Femur (tissue), 1 donor: ENCODE measurements around the gene NCS1.

Source experiments
- DNase-seq: peaks from one replicate; pipeline ENCODE4 v3.0.0-alpha.2; 2017

The NCS1 gene

DNA sequence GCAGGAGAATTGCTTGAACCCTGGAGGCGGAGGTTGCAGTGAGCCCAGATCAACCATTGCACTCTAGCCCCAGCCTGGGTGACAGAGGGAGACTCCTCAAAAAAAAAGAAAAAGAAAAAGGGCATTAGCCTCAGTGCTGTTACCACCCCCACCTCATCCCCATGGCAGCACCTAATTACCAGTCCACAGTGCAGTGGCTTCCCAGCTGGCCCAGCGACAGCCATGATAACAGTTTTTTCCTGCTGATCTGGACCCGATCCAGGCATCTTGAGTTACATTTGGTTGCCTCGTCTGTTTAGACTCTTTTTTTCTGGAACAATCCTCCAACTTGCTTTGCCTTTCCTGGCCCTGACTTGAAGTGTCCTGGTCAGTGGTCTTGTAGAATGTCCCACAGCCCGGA, 24.4 kb downstream of the NCS1 start:
- DNase-seq: no peak

DNA sequence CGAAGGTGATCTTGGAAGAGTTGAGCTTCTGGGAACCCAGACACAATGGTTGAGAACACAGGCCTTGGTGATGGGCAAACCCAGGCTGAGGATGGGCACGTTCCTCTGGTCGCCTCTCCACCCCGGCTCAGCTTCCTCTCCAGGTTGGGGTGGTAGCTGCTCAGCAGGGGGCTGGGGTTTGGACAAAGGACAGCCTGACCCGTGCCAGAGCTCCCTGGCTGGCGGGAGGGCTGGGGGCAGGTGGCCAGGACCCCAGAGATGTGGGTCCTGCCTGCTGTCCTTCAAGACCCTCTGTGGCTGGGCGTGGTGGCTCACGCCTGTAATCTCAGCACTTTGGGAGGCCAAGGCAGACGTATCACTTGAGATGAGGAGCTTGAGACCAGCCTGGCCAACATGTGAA, 25.2 kb downstream of the NCS1 start:
- DNase-seq: no peak

DNA sequence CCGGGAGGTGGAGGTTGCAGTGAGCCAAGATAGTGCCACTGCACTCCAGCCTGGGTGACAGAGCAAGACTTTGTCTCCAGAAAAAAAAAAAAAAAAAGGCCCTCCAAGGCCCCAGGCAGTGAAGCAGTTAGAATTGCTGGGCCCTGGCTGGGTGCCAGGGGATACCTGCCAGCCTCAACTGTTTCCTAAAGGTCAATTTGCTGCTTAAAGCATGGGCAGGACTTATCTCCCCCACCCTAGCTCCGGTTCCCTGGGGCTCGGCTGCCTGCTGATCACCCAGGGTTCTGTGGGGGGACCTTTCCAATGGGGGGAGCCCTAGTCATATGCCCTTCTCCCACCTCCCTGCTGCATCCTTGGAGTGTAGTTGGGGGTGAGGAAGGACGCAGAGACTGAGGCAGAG, 25.7 kb downstream of the NCS1 start:
- no peak for DNase-seq

DNA sequence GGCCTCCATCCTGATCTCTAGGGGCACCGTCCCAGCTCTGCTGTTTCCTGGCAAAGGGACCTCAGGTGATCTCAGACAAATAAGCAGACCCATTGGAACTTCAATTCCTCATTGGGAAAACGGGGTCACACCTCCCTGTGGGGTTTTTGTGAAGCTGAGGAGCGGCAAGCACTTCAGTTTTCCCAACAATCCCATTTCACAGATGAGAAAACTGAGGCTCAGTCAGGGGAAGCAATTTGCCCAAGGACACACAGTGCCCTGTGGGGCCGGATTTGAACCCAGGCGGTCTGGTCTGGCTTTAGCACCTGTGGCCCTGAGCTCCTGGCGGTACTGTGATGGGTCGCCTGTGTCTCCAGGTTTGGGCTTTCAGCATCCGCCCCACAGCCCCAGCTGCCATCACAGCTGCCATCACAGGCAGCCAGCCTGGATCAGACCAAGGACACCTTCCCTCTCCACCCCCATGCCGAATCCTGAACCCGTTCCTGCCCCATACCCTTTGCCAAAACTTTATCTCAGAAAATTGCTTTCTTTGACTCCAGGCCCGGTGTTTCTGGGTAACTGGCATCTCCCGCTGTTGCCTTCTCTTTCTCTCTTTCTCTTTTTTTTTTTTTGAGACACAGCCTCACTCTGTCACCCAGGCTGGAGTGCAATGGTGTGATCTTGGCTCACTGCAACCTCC, 26.4 kb downstream of the NCS1 start:
- no peak for DNase-seq

DNA sequence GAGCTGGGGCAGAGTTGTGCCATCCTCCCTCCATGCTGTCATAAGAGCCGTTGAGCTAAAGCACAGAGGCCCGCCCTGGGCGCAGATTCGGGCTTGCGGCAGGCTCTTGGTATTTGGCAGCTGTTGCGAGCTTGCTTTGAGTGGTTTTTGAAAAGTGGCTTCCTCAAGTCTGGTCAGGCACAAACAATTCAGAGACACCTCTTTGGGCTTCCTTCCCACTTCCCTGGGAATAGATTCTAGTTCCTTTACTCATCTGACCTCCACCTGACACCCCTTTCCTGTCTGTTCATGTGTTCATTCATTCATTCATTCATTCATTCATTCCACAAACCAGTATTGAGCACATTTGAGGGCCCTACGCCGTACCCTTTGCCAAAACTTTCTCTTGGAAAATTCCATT, 27.4 kb downstream of the NCS1 start:
- no peak for DNase-seq

DNA sequence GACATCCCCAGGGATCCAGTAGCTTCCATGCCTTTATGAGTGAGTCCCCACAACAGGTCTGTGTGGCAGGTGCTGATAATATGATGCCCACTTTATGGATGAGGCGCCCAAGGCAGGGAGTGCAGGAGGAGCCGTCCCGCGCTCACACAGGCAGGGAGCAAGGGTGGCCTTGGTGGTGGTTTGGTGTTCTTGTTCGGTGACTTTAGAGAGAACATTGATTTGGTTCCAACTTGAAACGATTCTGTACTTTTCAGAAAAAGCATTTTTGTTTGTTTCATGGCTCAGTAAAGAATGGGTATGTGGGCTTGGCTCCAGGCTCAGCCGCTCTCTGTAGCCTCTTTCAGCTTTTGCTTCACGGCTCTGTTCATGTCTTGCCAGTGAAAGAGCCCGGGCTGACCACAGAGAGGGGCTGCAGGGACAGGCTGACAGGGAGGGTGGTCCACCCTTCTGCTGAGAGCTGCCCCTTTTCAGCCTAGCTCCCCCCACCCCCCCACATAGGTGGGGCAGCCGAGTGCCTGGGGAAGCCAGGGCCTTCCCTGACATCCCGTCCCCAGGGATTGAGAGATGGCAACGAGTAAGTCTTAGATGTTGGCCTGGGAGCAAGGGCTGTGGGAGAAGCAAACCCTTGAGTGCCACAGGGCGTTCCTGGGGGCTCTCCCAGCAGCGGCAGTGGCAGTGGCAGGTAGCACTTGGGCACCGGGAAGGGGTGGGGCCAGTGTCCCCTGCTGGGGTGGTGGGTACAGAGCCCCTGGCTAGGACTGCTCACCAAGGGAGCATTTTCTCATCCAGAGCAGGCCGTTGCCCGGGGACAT, 28.0 kb downstream of the NCS1 start:
- DNase-seq: no peak

DNA sequence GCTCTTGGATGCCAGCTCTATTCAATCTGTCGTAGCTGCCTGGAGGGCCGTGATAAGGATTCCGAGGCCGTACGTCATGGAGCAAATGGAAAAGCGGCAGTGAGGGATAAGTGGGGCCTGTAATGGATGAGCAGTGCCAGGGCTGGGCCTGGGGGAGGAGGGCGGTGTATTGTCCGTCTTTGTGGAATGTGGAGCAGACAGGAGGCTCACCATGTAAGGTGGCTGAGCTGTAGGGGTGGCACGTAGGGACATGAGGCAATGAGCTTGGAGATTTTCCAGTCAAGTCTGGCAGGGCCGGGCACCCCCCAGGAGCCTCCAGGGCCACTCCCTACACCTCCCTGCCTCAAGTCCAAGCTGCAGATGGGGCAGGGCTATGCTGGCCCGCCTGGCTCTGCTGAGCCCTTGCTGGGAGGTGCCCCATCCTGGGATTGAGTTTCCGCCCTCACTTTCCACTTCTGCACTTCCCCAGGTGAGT, 29.2 kb downstream of the NCS1 start:
- no peak for DNase-seq

DNA sequence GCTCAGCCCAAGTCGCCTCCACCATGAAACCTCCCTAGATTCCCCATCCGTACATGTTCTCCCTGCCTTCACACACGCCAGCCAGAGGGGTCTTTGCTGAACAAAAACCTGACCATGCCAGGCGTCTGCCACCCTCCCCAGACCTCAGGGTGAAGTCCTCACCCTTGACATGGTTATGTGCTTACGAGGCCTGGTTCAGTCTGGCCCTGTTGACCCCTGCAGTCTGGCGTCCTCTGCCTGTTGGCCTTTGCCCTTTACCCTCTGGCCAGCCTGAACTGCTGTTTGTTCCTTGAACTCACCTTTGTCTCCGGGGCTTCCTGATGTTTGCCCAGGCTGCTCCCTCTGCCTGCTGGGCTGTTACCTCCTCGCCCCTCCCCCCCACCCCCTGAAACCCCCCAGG, 29.8 kb downstream of the NCS1 start:
- DNase-seq: no peak

DNA sequence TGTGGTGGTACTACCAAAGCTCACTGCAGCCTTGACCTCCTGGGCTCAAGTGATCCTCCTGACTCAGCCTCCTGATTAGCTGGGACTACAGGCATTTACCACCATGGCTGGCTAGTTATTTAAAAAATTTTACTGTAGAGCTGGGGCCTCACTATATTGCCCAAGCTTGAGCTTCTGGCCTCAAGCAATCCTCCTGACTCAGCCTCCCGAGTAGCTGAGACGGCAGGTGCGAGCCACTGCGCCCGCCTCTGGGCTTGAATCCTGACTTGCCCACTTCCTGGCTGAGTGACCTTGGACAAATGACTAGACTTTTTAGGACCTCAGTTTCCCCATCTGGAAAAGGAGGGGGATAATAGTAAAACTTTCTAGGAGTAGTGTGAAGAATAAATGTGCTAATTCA, 32.1 kb downstream of the NCS1 start:
- DNase-seq: no peak

DNA sequence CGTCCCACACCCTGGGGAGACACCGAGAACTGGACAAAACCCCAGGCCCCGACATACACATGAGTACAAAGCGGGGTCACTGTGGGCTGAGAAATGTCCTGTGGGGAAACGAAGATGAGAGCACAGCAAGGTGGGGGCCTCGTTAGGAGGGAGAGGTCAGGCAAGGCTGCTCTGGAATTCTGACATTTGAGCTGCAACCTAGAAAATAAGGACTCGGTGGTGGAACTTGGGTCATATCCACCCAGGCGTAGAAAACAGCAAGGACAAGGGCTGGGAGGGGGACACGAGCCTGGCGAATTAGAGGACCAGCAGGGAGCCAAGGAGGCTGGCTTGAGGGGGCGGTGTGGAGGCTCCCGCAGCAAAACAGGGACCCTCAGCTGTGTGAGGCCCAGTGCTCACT, 32.8 kb downstream of the NCS1 start:
- DNase-seq: no peak

DNA sequence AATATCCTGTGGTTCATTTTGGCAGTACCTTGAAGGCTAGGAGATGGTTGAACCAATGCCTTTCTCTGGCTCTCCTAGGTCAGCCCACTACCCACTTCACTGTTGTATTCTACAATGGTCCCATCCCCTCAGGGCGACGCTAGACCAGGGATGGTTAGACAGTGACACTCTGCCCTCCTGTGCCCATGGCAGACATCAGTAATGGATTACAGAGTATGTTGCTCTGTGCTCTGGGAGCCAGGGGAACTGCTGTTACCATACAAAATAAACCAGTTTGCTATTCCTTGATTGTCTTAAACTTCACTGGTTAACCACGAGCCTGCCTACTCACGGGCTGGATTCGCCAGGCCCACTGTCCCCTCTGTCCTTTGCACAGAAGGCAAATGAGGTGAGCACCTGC, 33.7 kb downstream of the NCS1 start:
- DNase-seq: no peak

DNA sequence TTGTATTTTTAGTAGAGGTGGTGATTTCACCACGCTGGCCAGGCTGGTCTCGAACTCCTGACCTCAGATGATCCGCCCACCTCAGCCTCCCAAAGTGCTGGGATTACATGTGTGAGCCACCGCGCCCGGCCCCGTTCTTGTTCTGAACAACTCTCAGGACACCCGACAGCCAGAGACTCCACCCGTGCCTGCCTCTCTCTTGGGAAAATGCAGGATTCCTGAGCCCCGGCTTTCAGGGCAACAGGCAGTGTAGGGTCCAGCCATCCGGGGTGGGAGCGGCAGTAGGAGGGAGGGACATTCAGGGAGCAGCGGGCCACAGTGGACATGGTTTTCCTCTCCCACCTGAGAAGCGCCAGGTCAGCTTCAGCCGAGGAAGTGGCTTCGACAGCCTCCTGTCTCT, 34.4 kb downstream of the NCS1 start:
- DNase-seq: no peak

DNA sequence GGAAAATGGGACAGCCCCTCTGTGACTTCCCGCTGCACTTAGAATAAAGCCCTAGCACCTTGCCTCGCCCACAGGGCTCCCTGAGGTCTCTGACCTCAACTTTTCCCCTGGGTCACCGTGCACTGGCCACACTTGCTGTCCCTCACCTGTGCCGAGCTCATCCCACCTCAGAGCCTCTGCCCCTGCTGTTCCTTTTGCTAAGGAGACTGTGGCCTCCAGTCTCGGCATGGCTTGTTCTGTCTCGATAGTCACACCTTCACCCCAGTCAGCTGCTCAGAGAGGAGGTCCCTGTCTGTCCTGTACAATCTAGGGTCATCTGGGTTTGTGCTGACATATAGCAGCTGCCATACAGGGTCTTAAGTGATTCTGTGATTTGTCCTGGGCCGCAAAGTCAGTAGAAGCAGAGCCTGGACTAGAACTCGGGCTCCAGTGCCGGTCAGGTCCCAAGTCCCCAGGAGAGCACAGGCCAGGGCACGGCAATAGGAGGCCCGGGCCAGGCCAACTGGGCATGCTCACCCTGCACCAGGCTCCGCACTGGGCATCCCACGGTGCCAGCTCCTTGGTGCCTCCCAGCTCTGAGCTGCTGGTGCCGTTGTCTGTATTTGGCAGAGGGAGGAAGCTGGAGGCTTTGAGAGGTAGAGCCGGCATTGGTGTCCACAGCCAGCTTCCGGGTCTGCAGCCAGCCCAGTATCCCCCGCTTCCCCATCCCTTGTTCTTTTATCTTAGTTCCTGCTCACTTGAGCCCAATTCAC, 35.2 kb downstream of the NCS1 start:
- no peak for DNase-seq

DNA sequence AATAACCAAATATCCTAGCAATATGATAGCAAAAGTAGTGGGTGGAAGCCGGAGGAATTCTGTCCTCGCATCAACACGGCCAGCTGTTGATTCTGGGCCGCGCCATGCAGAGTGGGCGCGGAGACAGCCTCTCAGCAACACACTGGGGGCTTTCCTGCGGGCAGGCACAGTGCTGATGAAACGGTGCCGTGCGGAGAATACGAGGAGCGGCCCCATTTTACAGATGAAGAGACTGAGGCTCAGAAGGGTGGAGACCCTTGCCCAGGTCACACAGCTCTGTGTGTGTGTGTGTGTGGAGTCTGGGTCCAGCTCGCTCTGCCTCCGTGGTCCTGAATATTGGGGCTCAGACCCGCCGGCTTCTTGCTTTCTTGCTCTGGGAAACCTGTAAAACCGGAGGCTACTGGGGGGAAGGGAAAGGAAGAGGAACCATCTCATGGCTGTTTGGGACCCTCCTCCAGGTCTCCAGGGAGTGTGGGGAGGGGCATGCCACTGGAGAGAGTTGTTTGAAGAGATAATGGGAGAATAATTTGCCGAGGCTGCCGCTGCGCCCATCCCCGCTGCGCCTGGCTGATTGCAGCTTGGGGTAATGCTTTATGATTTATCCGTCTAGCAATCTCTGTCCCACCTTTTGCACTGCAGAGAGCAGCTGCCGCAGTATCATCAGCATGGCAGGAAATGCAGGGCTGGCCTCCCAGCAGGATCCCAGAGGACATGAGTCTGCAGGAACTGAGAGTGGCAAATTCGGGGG, 36.6 kb downstream of the NCS1 start:
- no peak for DNase-seq

DNA sequence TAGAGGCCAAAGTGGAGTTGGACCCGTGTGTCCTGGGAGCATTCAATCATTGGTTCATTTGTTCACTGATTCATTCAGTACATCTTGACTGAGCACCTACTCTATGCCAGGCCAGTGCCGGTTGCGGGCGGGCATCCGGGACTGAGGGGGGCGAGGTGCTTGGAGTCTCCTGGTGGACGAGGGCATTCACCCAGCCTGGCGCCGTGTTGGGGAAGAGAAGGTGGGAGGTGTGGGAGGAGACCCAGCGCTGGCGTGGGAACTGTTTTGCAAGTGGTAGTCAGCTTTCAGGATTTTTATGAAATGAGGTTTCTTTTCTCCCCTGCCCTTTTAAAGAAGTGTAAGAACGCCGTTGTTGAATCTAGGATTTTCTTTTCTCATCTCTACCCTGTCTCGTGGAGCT, 37.2 kb downstream of the NCS1 start:
- DNase-seq: no peak

DNA sequence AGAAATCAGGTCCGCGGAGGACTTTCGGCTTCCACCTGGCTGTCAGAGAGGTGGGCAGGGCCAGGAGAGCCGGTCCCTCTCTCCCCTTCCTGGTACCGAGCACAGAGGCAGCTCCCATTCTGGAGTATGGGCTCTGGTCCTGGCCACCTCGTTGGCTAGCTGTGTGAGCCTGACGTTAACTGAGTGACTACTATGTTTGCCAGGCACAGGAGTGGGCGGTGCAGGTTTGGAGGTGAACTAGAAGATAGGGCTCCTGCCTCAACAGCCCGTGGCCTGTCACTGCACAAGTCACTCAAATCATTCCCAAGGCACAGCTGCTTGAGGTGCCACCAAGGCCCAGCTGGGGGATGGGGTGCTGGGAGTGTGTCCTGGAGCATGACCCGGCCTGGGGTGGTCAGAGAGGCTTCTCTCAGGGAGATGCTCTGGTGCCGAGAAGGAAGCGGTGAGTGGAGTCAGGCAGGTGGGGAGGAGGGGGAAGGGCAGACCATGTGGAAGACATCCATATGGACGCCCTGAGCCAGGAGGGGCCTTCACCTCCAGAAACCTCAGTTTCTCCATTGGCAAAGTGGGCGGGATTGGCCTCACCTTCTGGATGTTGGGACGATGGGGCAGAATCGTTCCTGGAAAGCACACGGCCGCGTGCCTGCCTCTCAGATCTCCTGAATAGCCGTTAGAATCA, 39.5 kb downstream of the NCS1 start:
- DNase-seq: no peak

DNA sequence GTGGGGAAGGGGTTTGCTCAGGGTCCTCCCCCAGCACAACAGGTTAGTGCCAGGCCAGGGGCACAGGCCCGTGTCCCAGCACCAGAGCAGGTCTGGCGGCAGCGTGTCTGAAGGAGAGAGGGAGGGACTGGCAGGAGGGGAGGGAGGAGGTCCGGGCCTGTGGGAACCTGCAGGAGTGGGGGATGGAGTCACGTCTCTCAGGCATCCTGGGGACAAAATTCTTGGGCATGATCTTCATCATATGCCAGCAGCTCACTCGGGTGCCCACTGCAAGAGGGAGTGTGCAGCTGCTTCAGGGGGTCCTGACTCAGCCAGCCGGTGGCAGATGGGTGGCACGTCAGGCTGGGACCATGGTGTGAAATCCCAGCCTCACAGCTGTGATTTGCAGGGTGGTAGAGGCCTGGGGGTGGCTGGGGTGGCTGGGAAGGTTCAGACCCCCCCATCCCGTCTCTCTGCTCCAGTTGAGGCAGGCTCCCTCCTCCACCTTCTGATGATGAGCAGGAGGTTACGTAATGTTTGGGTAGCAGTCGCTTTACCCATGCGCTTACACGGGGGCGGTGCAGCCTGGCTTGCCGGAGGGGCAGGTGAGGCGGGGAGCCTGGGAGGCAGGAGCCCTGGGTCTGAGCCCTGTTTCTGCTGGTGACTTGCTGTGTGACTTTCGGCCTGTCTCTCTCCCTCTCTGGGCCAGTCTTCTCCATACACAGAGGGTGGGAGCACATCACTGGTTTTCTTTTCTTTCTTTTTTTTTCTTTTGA, 40.5 kb downstream of the NCS1 start:
- DNase-seq: no peak

DNA sequence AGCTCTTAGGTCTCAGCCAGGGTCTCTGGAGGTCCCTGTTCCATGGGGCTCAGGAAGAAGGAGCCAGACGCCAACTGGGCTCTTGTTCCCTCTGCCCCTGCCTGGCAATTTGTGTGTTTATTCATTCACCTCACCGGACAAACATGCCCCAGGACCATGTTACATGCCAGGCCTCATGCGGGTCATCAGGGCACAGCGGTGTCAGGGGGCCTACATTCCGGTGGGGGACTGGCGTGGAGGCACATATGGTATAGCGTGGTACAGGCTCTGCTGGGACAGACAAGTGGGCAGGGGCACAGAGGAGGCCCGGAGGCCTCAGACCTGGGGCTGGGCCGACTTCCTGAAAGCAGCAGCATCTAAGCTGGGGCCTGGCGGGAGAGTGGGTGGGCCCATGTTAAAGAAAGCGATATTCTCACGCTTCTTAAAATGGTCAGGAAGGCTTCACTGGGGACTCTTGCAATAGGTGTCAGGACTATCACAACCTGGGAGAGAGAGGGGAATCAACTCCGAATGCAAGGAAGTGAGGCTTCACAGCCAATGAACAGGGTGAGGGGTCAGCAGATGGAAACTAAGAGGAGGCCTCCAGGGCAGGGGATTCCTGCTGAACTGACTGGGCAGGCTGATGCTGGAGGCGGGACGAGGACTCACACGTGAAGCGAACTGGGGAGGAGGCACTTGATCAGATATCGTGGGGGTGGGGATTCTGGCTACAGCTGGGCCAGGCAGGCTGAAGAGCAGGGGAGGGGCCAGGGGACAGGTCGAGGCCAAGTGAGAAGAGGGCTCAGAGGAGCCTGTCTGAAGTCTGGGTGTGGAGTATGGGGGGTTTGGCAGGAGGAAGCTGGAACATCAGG, 41.9 kb downstream of the NCS1 start:
- DNase-seq: peak; percentile 64

DNA sequence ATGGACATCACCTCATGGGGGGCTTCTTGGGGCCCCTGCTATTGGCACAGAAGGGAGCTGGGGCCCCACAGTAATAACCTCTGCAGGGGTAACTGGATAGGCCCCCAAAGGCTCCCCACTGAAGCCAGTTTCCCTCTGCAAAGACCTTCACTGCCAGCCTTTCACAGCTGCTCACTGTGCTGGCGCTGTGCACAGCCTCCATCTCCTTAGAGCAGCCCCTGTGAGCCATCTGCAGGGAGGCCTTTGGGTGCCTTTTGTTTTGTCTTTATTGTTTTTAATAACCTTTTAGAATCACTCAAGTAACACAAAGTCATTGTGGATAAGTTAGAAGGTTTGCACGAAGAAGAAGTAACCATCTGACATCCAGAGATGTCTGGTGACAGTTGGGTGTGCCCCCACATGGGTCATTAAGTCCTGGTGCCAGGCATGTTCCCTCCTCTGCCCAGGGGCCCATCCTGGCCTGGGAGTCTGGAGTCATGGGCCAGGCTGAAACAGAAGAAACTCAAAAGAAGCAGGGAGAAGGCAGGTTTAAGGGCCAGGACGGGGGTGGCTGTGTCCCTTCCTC, 42.7 kb downstream of the NCS1 start:
- DNase-seq: no peak
